NCI-H2171 treated with DMSO at 0.1 percent for 48 hours (cell line): ENCODE measurements around the gene PTGR2.
"Not testable (repeated sequence)": the region's sequence is repeated elsewhere in the genome, so short reads cannot be mapped to it uniquely, and the experiment has no call there.

ENCODE experiments used
- DNase-seq: peaks from one replicate; lab custom pipeline; 2025; lab: John Stamatoyannopoulos, UW

PTGR2 gene

DNA sequence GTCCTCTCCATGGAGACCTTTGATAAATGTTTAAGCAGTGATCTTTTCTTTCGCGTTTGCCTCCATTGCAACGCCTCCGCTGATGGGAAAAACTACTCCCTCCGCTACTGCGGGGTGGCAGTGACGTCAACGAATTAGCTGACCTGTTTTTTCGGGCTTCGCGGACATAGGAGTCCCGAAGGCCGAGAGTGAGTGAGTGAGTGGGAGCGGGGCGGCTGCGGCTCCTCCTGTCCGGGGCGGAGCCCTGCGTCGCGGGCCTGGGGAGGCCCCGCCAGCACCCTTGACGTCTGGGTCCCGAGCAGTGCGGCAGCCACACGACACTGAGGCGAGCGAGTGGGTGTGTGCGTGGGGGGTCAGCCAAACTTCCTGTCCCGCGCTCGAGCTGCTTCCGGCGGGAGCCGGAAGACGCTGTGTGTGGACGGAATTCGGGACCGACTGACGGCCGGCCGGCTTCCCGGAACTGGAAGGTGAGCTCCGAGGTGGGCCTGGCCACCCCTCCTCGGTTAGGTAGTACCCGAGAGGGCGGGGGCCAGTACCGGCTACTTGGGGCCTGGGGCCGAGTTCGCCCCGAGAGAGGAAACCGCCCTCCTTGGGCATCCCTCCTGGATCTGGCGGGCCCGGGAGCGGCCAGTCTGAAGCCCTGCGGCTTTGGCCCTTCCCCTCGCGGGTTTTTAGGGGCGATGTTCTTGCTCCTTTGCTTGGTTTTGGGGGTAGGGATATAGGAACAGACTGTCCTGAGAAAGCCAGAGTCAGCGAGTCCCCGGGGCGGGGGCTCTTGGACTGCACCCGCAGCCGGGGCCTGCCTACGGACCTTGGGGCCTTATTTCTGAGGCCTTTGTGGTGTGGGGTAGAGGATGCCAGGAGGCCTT, 35.1 kb downstream of the PTGR2 start, which contains the start of gene ZNF410:
ZNF410 (plus strand) TSS at position 411 of the 869 bp plus-strand sequence. CDS start 5,317 bp downstream, outside the sequence.
- peak; percentile 97 for DNase-seq

DNA sequence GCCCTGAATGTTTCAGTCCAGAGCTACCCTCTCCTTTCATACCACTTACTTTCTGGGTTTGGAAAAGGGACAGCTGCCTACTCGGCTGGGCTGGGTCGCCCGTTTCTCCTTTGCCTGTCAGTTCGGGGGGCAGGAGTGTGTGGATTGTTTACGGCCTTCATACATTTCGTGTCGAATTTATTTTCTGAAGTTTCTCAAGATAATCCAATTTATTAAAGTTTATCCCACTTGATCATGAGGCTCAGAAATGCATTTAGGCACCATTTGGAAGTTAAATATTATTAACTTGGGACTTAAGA, 35.6 kb downstream of the PTGR2 start:
- no peak for DNase-seq

- no peak for DNase-seq
Observed at GRCh38 chr14:73887694-73888459, 36.2 kb downstream of the PTGR2 start.

- DNase-seq: no peak
Observed at GRCh38 chr14:73888460-73888725, 36.8 kb downstream of the PTGR2 start.

DNA sequence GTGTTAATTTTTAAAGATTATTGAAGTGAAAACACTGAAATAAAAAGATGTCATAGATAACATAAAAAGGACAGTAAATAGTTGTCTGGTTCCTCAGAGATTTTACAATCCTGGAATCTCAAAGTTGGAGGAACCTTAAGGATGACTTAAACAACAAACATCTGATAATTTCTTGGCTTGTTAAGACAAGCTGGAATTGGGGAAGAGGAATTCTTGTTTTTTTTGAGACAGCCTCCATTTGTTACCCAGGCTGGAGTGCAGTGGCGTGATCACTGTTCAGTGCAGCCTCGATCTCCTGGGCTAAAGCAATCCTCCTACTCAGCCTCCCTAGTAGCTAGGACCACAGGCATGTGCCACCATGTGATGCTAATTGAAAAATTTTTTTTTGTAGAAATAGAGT, 37.3 kb downstream of the PTGR2 start:
- DNase-seq: no peak

DNA sequence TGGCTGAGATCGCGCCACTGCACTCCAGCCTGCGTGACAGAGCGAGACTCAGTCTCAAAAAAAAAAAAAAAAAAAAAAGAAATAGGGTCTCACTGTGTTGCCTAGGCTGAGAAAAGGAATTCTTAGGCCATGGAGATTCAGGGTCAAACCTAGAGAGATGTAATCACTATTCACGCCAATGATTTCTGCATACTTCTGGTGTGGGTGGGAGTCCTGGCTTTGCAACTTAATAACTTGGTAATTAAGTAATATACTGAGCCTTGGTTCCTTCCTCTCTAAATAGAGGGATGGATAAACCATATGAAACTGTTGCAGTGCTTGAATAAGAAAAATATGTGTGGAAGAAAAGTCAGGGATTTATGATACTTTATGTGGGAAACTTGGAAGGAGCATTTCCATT, 37.7 kb downstream of the PTGR2 start:
- DNase-seq: no peak

DNA sequence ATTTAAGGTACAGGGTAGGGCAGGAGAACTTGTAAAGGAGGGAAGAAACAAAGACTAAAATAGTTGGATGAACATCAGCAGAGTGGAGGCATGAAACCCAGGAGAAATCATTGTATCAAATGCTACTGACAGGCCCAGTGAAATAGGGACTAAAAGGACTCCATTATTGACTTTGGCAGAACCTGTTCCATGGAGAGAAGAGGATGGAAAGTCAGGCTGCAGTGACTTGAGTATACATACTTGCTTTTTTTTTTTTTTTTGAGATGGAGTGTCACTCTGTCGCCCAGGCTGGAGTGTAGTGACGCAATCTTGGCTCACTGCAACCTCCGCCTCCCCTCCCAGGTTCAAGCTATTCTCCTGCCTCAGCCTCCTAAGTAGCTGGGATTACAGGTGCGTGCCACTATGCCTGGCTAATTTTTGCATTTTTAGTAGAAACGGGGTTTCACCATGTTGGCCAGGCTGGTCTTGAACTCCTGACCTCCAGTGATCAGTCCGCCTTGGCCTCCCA, 42.6 kb downstream of the PTGR2 start:
- not testable (repeated sequence) for DNase-seq

- no peak for DNase-seq
Observed at GRCh38 chr14:73895939-73896338, 44.3 kb downstream of the PTGR2 start.

DNA sequence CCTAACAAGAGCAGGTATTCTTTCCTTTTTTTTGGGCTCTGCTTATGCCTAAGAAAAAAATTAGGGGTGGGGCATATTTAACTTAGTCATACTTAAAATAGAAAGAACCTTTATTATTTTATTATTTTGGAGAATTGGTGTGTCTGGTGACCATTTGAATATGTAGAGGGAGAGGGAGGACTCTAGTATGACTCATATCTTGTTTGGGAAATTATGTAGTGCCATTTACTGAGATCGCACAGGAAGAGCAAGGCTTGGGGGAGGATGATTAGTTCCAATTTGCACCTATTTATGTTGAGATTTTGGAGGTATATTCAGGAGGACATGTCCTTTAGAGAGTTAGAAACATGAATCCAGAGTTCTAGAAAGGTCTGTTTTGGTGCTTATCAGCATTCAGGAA, 44.9 kb downstream of the PTGR2 start:
- DNase-seq: no peak

DNA sequence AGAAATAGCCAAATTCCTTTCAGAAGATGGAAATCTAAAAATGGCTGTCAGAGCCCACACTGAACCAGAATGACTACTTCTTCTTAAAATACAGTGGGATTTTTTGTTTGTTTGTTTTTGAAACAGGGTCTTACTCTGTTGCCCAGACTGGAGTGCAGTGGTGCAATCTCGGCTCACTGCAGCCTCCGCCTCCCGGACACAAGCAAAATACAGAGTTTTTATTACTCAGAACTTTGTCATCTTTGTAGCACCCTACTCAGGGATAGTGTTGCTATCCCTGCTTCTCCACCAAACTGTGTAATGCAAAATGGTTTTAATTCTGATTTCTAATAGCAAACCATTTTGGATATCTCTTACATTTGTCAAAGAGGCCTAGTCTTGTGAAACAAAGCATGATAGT, 51.4 kb downstream of the PTGR2 start:
- DNase-seq: no peak

DNA sequence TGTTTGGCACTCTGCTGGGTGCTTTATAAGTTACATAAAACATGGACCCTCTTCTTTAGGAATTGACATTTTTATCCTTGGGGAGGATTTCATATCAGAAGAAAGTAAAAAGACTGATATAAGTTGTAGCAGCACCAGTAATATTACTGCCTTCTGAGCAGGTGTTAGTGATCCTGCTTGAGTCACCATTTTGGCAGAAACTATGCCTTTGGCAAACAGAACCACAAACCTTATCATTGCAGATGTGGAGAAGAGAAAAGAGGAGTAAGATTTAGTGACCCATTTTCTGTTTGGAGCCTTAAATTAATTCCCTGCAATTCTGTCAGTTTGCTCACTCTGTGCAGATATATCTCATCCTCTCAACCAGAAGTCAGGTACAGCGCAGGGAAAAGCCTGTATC, 58.0 kb downstream of the PTGR2 start:
- DNase-seq: no peak

- DNase-seq: no peak
Observed at GRCh38 chr14:73913256-73913655, 61.6 kb downstream of the PTGR2 start.

- DNase-seq: no peak
Observed at GRCh38 chr14:73916324-73916723, 64.7 kb downstream of the PTGR2 start.

- not testable (repeated sequence) for DNase-seq
Observed at GRCh38 chr14:73919457-73919856, 67.8 kb downstream of the PTGR2 start.

GRCh38 chr14:73924337-73924736, 72.7 kb downstream of the PTGR2 start:
- DNase-seq: no peak
